ENCODE measurements around the gene TTC28.

- TF ChIP-seq CTCF (IDR thresholded peaks at IDR 0.05; ENCODE audit: insufficient read depth, low read depth, low read length) (no peak), EZH2 (IDR thresholded peaks at IDR 0.05; ENCODE audit: insufficient read depth, low read length) (no peak)
Measured at GRCh38 chr22:28541137-28541536, 138.5 kb downstream of the TTC28 start.
